ENCODE measurements around the gene GLOD5. TPM values are rescaled to one million over a fixed set of nuclear protein-coding genes. Genes with fewer than 3 reads are reported as not detected.

GLOD5 gene
- total and polyA plus RNA-seq, 2 of the 8 experiments (the other 6 are each of a cell fraction or from before 2014, with no cell fraction given): 0.18 TPM; not detected in 1

DNA sequence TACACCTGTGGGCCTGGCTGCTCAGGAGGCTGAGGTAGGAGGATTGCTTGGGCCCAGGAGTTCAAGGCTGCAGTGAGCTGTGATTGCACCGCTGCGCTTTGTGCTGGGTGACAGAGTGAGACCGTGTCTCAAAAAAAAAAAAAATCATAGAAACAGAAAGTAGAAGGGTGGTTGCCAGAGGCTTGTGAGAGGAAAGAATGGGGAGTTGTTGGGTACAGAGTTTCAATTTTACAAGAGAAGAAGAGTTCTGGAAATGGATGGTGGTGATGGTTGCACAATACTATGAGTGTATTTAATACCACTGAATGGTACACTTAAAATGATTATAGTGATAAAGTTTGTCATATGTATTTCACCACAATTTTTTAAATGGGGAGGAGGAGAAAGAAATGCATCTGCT, 10.2 kb upstream of the GLOD5 start:
- H2BK5ac ChIP-seq (ENCODE audit: low read depth, low read length): no peak overlapping the region
- H2BK20ac ChIP-seq (ENCODE audit: low read length): no peak overlapping the region
- no peaks in the 10 kb centered on the region for H3K79me2 ChIP-seq (ENCODE audit: control insufficient read depth in 1 of 2, insufficient read depth in 2 of 2, low read length in 2 of 2)
- no peak overlapping the region for H3K56ac ChIP-seq (replicated peaks; ENCODE audit: insufficient read length, low read depth, low read length)
- no peak overlapping the region for H3K14ac ChIP-seq (ENCODE audit: insufficient read length)
- H4K8ac ChIP-seq (ENCODE audit: extremely low read depth, insufficient read depth, low read length): peak overlapping the region; percentile 51; the same call in 1 of the 2 replicates
- WGBS, 2 experiments (ENCODE audit: extremely low coverage in 1 of 2, insufficient coverage in 1 of 2, insufficient read length in 1 of 2, insufficient replicate concordance in 2 of 2, low coverage in 1 of 2, low lambda C conversion rate in 2 of 2, missing lambda C conversion rate in 1 of 2): no CpG with 5 or more reads among the region's 3 CpGs
- H3K4me2 ChIP-seq (ENCODE audit: insufficient read depth in 1 of 2, low read depth in 2 of 2, low read length in 2 of 2): no peak overlapping the region
- TF ChIP-seq, protein P1, sequence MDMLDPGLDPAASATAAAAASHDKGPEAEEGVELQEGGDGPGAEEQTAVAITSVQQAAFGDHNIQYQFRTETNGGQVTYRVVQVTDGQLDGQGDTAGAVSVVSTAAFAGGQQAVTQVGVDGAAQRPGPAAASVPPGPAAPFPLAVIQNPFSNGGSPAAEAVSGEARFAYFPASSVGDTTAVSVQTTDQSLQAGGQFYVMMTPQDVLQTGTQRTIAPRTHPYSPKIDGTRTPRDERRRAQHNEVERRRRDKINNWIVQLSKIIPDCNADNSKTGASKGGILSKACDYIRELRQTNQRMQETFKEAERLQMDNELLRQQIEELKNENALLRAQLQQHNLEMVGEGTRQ (IDR thresholded peaks at IDR 0.05; ENCODE audit: low read length): no peak
- no peak for TF ChIP-seq RAD21 (IDR thresholded peaks at IDR 0.05 in 1 of 2, conservative IDR thresholded peaks at IDR 0.05 in 1 of 2; ENCODE audit: low read depth in 2 of 2, low read length in 2 of 2)
- H3K4me3 ChIP-seq (ENCODE audit: extremely low read depth in 1 of 4, insufficient read depth in 2 of 4, low read depth in 3 of 4, low read length in 4 of 4): no peak overlapping the region
- H4K5ac ChIP-seq (ENCODE audit: insufficient read length, low read depth, low read length): no peak overlapping the region
- no peak overlapping the region for H3K27ac ChIP-seq (ENCODE audit: low read depth, low read length)
- no peak overlapping the region for H4K91ac ChIP-seq (replicated peaks; ENCODE audit: insufficient read length, low read length)
- no peaks in the 10 kb centered on the region for H3K4me1 ChIP-seq (replicated peaks in 1 of 4; ENCODE audit: control insufficient read depth in 3 of 4, insufficient read depth in 4 of 4, low read length in 3 of 4)
- H2AK5ac ChIP-seq (ENCODE audit: low read depth, low read length): no peak overlapping the region
- H2AFZ ChIP-seq (ENCODE audit: low read length): no peak overlapping the region
- H2BK15ac ChIP-seq (ENCODE audit: low read length): no peak overlapping the region
- H2BK120ac ChIP-seq (replicated peaks; ENCODE audit: low read depth, low read length): no peak overlapping the region
- no peak overlapping the region for H3K23ac ChIP-seq (ENCODE audit: insufficient read length)
- H3K23me2 ChIP-seq (ENCODE audit: low read depth, low read length): no peaks in the 10 kb centered on the region
- FAIRE-seq (no peak), DNase-seq (ENCODE audit: low read depth in 1 of 2, low spot score in 2 of 2) (no peak)
- ChIA-PET POLR2A (ENCODE audit: partially characterized antibody) (interaction anchor here (0.6 to 0.8 kb wide), 2 partner anchors 139 to 146 kb away, joined by 3 to 6 read pairs; partner anchors contain the start of genes PQBP1 and TIMM17B), CTCF (ENCODE audit: partially characterized antibody) (no interaction called here)
- no peak overlapping the region for H3K4ac ChIP-seq (replicated peaks; ENCODE audit: insufficient read length, low read depth, low read length)
- no peaks in the 10 kb centered on the region for H3K9me3 ChIP-seq (ENCODE audit: insufficient read depth in 2 of 2, low read depth in 1 of 2, low read length in 1 of 2)
- H4K20me1 ChIP-seq (replicated peaks in 1 of 2; ENCODE audit: control insufficient read depth in 1 of 2, insufficient read depth in 2 of 2, low read length in 2 of 2): no peaks in the 10 kb centered on the region
- no peak overlapping the region for H3K18ac ChIP-seq (ENCODE audit: extremely low read depth, low read length)
- no peak overlapping the region for H2BK12ac ChIP-seq (ENCODE audit: low read depth, low read length)
- H3K9ac ChIP-seq (replicated peaks in 1 of 4; ENCODE audit: extremely low read depth in 1 of 4, low read depth in 3 of 4, low read length in 3 of 4): no peak overlapping the region
- no peaks in the 10 kb centered on the region for H3K36me3 ChIP-seq (ENCODE audit: control insufficient read depth in 2 of 4, insufficient read depth in 4 of 4, low read length in 3 of 4)
- no peaks in the 10 kb centered on the region for H3K27me3 ChIP-seq (replicated peaks in 1 of 4; ENCODE audit: control insufficient read depth in 3 of 4, extremely low read depth in 1 of 4, insufficient read depth in 3 of 4, low read length in 3 of 4)
- H3K79me1 ChIP-seq (ENCODE audit: low read depth, low read length): no peaks in the 10 kb centered on the region

Data from H1 (cell line).